ENCODE measurements around the gene PACS2. TPM values are rescaled to one million over a fixed set of nuclear protein-coding genes. Genes with fewer than 3 reads are reported as not detected.

The PACS2 gene
- total RNA-seq, 1 donor from 2014 or later: 22.5 TPM

GRCh38 chr14:105433161-105433605, 118.6 kb downstream of the PACS2 start:
- H3K4me3 ChIP-seq: no peak overlapping the region
- no peaks in the 10 kb centered on the region for H3K4me1 Mint-ChIP-seq
- H3K36me3 ChIP-seq: no peaks in the 10 kb centered on the region
- H3K79me2 ChIP-seq (ENCODE audit: low read depth): peaks cover 100% of the 10 kb centered on the region
- H3K4me2 ChIP-seq: no peak overlapping the region
- no peak overlapping the region for H2AFZ ChIP-seq (replicated peaks)
- no peak overlapping the region for H3K4me3 Mint-ChIP-seq
- H3K36me3 Mint-ChIP-seq: peaks cover 43% of the 10 kb centered on the region
- peak; percentile 29 for DNase-seq (ENCODE audit: low spot score)
- no peak overlapping the region for H3K27ac ChIP-seq
- peaks cover 4% of the 10 kb centered on the region for H3F3A ChIP-seq (ENCODE audit: low read depth)
- TF ChIP-seq CTCF (IDR thresholded peaks at IDR 0.05): no peak
- no peak for TF ChIP-seq EZH2phosphoT487 (IDR thresholded peaks at IDR 0.05)
- no peak for TF ChIP-seq EZH2 (IDR thresholded peaks at IDR 0.05)
- H3K27ac Mint-ChIP-seq: no peak overlapping the region
- peaks cover 82% of the 10 kb centered on the region for H4K20me1 ChIP-seq (ENCODE audit: low read depth)
- peaks cover 36% of the 10 kb centered on the region for H3K9me3 Mint-ChIP-seq
- H3K4me1 ChIP-seq: no peaks in the 10 kb centered on the region
- no peaks in the 10 kb centered on the region for H3K27me3 Mint-ChIP-seq (ENCODE audit: insufficient read depth, low read depth)
- no peaks in the 10 kb centered on the region for H3K9me3 ChIP-seq (ENCODE audit: low read depth)
- H3K27me3 ChIP-seq: no peaks in the 10 kb centered on the region
- no peak overlapping the region for H3K9ac ChIP-seq

GRCh38 chr14:105436402-105436801, 121.9 kb downstream of the PACS2 start:
- Histone ChIP-seq H3K79me2 (ENCODE audit: low read depth) (peaks cover 86% of the 10 kb centered on the region), H3K4me2 (no peak overlapping the region), H3K9ac (no peak overlapping the region), H3K27me3 (no peaks in the 10 kb centered on the region), H3K4me3 (no peak overlapping the region), H3K4me1 (no peaks in the 10 kb centered on the region), H3F3A (ENCODE audit: low read depth) (peaks cover 4% of the 10 kb centered on the region), H2AFZ (replicated peaks) (no peak overlapping the region), H4K20me1 (ENCODE audit: low read depth) (peaks cover 98% of the 10 kb centered on the region), H3K27ac (no peak overlapping the region), H3K36me3 (no peaks in the 10 kb centered on the region), H3K9me3 (ENCODE audit: low read depth) (no peaks in the 10 kb centered on the region)
- Mint-ChIP-seq H3K27me3 (ENCODE audit: insufficient read depth, low read depth) (no peaks in the 10 kb centered on the region), H3K4me1 (no peaks in the 10 kb centered on the region), H3K27ac (no peak overlapping the region), H3K9me3 (peaks cover 14% of the 10 kb centered on the region), H3K4me3 (no peak overlapping the region), H3K36me3 (peaks cover 18% of the 10 kb centered on the region)
- TF ChIP-seq CTCF (IDR thresholded peaks at IDR 0.05) (no peak), EZH2 (IDR thresholded peaks at IDR 0.05) (no peak), EZH2phosphoT487 (IDR thresholded peaks at IDR 0.05) (no peak)
- no peak for DNase-seq (ENCODE audit: low spot score)

- Histone ChIP-seq H3K27ac (no peak overlapping the region), H3K27me3 (no peaks in the 10 kb centered on the region), H3K9ac (no peak overlapping the region), H4K20me1 (ENCODE audit: low read depth) (peaks cover 91% of the 10 kb centered on the region), H3K4me3 (no peak overlapping the region), H3F3A (ENCODE audit: low read depth) (no peaks in the 10 kb centered on the region), H3K4me2 (no peak overlapping the region), H2AFZ (replicated peaks) (no peak overlapping the region), H3K9me3 (ENCODE audit: low read depth) (no peaks in the 10 kb centered on the region), H3K36me3 (no peaks in the 10 kb centered on the region), H3K79me2 (ENCODE audit: low read depth) (peaks cover 79% of the 10 kb centered on the region), H3K4me1 (no peaks in the 10 kb centered on the region)
- H3K27me3 Mint-ChIP-seq (ENCODE audit: insufficient read depth, low read depth): no peaks in the 10 kb centered on the region
- TF ChIP-seq EZH2 (IDR thresholded peaks at IDR 0.05): no peak
- no peak for TF ChIP-seq CTCF (IDR thresholded peaks at IDR 0.05)
- no peak for TF ChIP-seq EZH2phosphoT487 (IDR thresholded peaks at IDR 0.05)
- no peaks in the 10 kb centered on the region for H3K4me1 Mint-ChIP-seq
- no peak overlapping the region for H3K27ac Mint-ChIP-seq
- DNase-seq (ENCODE audit: low spot score): no peak
- H3K9me3 Mint-ChIP-seq: peaks cover 14% of the 10 kb centered on the region
- peaks cover 21% of the 10 kb centered on the region for H3K36me3 Mint-ChIP-seq
- no peak overlapping the region for H3K4me3 Mint-ChIP-seq
Observed at GRCh38 chr14:105436891-105437722, 122.6 kb downstream of the PACS2 start.
